GM21529 (cell line): ENCODE measurements around the gene CWC22.
A peak's percentile ranks its signal among the peaks of the same experiment; 100 is the strongest.
"Not testable (repeated sequence)": the region's sequence is repeated elsewhere in the genome, so short reads cannot be mapped to it uniquely, and the experiment has no call there.

Experiments
- ATAC-seq: cut with Tn5 transposase; IDR thresholded peaks from one replicate; pipeline ENCODE4 v1.9.1; 2021; ENCODE audit not compliant: unreplicated experiment

The CWC22 gene

GRCh38 chr2:180006781-180007579, at the start of gene CWC22:
Gene CWC22, minus strand, starts transcription at chr2:180007297. Its CDS starts 13,956 bp downstream, at chr2:179993341.
- peak; percentile 98 for ATAC-seq

DNA sequence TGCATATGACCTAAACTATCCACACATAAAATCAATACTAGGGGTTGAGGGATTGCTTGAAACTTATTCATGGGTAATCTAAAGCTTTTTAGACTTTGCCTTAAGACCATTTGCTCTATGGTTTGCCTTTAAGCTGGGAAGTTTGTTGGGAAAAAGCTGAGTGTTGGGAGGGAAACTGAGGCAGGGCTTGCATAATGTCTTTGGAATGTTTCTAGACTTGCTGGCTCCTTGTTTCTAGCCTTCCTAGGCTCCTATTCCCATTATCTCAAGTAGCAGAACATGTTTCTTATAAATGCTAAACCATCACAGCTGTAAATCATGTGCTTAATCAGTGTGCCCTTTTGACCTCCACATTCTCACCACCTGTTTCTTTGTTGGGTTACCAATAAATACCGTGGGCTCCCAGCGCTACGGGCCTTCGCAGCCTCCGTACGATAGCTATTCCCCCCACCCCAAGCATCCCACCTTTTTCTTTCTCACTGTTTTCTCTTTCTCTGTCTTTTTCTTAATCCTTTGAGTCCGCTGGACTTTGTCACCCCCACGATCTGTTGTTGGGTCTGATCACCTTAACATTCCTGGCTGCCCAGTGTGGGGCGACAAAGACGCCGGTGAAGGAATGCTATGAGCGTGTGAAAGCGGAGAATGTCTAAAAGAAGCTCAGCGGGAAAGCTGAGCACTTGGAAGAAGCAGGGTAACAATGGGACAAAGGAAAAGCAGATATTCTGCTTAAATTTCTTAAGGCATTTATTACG, 49.4 kb upstream of the CWC22 start:
- ATAC-seq, result no peak

DNA sequence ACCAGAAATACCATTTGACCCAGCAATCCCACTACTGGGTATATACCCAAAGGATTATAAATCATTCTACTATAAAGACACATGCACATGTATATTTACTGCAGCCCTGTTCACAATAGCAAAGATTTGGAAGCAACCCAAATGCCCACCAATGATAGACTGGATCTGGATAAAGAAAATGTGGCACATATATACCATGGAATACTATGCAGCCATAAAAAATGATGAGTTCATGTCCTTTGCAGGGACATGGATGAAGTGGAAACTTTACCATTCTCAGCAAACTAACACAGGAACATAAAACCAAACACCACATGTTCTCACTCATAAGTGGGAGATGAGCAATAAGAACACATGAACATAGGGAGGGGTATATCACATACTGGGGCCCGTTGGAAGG, 47.5 kb upstream of the CWC22 start:
- not testable (repeated sequence) for ATAC-seq

- no peak for ATAC-seq
Observed at GRCh38 chr2:180050246-180050645, 43.1 kb upstream of the CWC22 start.

GRCh38 chr2:180048251-180048650, 41.2 kb upstream of the CWC22 start:
- no peak for ATAC-seq

DNA sequence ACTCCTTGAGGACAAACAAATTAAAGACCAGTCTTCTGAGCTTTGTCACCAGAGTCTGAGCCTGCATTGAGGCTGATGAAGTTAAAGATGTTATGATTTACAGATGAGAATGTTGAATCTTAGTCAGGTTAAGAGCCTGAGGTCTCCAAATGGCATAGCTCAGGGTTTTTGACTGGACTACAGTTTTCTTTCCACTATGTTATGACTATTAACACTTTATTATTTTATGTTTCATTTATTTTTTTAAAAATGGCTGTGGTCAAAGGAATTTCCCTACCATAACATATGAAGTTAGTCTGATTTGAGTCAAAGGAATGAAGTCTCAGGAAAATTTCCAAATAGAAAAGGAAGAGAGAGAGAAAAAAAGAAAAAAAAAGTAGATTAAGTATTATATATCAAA, 39.7 kb upstream of the CWC22 start:
- ATAC-seq, result no peak

GRCh38 chr2:180046202-180046601, 39.1 kb upstream of the CWC22 start:
- ATAC-seq, result no peak

DNA sequence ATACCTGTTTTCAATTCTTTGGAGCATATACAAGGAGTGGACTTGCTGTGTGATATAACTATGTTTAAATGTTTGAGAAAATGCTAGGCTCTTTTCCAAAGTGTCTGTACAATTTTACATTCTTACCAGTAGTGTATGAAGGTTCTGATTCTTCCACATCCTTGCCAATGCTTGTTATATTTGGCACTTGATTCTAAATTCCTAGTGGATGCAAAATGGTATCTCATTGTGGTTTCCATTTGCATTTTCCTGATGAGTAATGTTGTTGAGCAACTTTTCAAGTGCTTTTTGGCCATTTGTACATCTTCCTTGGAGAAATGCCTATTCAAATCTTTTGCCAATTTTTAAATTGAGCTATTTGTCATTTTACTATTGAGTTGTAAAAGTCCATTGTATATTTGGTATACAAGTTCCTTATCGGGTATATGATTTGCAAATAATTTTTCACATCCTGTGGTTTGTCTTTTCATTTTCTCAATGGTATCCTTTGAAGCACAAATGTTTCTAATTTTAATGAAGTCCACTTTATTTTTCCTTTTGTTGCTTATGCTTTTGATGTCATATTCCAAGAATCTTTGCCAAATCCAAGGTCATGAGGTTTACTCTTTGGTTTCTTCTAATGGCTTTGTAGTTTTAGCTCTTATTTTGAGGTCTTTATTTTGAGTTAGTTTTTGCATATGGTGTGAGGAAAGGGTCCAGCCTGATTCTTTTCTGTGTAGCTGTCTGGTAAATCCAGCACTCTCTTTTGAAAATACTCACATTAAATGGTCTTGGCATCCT, 33.2 kb upstream of the CWC22 start:
- no peak for ATAC-seq

- ATAC-seq, result no peak
Observed at GRCh38 chr2:180038997-180039396, 31.9 kb upstream of the CWC22 start.

- no peak for ATAC-seq
Observed at GRCh38 chr2:180033993-180034894, 27.1 kb upstream of the CWC22 start.

- ATAC-seq, result no peak
Observed at GRCh38 chr2:180029575-180029974, 22.5 kb upstream of the CWC22 start.

DNA sequence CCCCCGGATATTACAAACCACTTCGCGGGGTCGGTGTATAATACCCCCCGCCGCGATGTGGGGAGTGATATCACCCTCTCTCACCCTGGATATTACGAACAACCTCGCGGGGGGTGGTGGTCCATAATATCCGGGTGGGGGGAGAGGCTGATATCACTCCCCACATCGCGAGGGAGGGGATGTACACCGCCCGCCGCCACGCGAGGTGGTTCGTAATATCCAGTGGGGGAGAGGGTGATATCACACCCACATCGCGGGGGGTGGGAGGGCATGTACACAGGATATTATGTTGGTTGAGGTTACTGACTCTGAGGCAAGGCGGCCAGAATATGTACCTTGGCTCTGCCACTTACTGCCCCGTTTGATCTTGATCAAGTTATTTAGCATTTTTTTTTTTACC, 14.8 kb upstream of the CWC22 start:
- no peak for ATAC-seq

DNA sequence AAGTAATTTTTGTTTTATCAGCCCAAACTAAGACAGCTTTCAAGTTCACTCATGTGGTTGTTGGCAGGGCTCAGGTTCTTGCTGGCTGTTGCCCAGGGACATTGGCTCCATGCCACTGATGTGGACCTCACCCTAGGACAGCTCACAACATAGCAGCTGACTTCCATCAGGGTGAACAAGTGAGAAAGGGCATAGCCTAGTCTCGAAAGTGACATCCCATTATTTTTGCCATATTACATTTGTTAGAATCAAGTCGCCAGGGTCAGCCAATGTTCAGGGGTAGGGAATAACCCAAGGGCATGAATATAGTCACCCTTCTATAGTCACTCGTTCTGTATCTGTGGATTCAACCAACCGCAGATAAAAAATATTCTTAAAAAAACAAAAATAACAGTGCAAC, 10.7 kb upstream of the CWC22 start:
- no peak for ATAC-seq

DNA sequence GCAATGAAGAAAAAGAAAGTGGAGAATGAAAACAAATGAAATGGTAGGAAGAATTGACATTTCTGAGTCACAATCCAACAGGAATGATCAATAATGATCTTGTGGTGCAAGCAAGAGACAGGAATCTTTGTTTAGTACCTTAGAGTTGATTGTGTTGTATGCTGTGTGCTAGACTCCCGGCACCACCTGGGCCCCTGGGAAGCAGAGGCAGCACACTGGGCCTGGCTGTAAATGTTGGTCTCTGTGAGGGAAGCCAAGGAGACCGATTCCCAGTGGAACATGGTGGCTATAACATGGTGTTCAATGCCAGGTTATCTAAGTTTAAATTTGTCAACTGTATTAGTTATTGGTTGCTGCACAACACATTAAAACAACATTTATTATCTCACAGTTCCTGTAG, 9.8 kb upstream of the CWC22 start:
- ATAC-seq, result no peak

- ATAC-seq, result no peak
Observed at GRCh38 chr2:180015951-180016709, 9.0 kb upstream of the CWC22 start.

DNA sequence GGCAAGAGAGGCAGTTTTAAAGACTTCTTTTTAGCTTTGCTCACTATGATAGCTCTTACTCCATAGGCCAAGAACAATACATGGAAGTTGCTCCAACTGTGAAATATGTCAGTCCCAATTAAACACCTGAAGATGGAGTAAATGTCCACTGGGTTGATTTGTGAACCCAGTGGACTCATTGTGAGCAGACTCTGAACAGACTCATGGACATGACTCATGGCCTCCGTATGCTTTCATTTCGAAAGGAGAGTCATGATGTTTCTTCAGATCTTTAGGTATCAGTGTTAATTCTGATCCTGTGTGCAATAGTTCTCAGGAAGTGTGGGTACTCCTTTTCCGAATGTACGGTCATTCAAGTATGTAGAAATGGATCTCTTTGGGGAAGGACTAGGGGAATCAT, 5.4 kb upstream of the CWC22 start:
- ATAC-seq, result no peak

- ATAC-seq, result no peak
Observed at GRCh38 chr2:180010701-180011100, 3.6 kb upstream of the CWC22 start.

- ATAC-seq, result no peak
Observed at GRCh38 chr2:180006231-180006630, 866 bp downstream of the CWC22 start.

DNA sequence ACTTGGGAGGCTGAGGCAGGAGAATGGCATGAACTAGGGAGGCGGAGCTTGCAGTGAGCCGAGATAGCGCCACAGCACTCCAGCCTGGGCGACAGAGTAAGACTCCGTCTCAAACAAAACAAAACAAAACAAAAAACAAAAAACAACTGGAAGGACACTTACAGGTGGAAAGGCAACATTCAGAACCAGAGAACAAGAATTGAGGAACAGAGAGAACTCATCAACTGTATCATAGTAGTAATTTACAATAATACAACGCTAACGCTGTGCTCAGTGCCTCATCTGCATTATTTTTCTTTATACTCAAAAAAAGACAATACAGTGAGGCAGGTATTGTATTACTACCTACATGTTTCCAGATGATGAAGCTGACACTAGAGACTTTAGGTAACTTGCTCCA, 1.6 kb downstream of the CWC22 start:
- not testable (repeated sequence) for ATAC-seq

- ATAC-seq, result no peak
Observed at GRCh38 chr2:180004731-180005130, 2.4 kb downstream of the CWC22 start.
